NCI-H446 (cell line): ENCODE results near the gene GJD4.

Source experiments
- DNase-seq, 2 experiments: peaks; one replicate each; lab custom pipeline; 2025; lab: John Stamatoyannopoulos, UW

Gene GJD4

DNA sequence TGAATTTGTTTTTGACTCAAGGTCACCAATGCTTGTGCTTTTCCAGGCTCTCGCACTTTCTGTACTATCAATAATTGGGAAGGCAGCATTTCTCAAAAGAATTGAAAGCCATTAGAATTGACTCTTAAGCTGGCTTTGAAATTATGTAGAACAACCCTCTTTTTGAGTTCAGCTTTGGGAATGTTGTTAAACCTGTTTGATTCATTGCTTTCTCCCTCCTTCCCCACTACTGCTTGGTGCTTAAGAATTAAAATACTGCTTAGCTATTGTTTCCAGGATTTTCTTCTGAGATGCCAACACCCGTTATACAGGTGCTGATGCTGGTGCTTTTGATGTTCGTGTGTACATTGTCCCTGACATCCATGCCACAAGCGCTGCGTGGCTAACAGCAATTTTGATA, 52.5 kb downstream of the GJD4 start:
- no peak for DNase-seq
